ENCODE measurements around the gene CACNA2D2. TPM values are rescaled to one million over a fixed set of nuclear protein-coding genes. Genes with fewer than 3 reads are reported as not detected.
A peak's percentile ranks its signal among the peaks of the same experiment; 100 is the strongest.

Gene CACNA2D2
- total RNA-seq, 1 donor from 2014 or later, result 1.00 TPM

DNA sequence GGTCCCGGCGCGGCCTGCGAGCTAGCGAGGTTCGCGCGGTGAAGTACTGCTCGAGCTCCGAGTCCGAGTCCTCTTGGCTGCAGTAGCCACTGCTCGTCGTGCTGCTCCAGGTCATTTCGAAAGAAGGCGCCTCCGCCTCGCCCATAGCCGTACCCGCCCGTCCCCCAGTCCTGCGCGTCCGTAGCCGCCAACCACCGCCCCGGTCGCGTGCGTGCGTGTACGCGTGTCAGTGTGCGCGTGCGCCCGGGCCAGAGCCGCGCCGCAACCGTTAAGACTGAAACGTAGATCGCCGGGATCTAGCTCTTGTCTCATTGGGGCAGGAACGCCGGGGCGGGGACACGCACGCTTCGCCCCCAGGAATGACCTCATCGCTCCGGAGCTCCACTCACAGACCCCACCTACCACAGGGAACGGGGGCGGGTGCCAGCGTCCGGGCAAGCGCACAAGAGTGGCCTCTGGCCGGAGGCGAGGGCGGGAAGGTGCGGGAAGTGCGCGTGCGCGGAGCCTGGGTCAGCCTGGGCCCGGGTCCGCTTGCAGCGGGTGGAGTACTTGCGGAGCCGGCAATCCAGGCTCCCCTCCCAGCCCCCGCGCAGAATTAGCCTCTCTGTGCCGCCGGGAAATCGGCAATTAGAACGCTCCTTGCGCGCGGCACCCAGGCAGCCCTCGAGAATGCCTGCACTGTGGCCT lies 166.1 kb downstream of the CACNA2D2 start:
- Histone ChIP-seq H2AFZ (ENCODE audit: low read depth, low read length) (peak overlapping the region; percentile 83), H3K9ac (ENCODE audit: low read length) (peak overlapping the region; percentile 97), H3K36me3 (ENCODE audit: insufficient read depth, low read length) (no peaks in the 10 kb centered on the region), H3K4me3 (ENCODE audit: insufficient read depth, low read depth, low read length) (peak overlapping the region; percentile 92), H3K9me3 (ENCODE audit: insufficient read depth, low read depth, low read length) (no peaks in the 10 kb centered on the region), H4K20me1 (ENCODE audit: insufficient read depth, low read length) (peaks cover 41% of the 10 kb centered on the region), H3K27me3 (ENCODE audit: insufficient read depth, low read length) (no peaks in the 10 kb centered on the region), H3K4me2 (ENCODE audit: low read length) (peak overlapping the region; percentile 94), H3K27ac (ENCODE audit: low read depth, low read length) (peak overlapping the region; percentile 92), H3K4me1 (ENCODE audit: insufficient read depth, low read length) (peaks cover 40% of the 10 kb centered on the region), H3K79me2 (ENCODE audit: insufficient read depth, low read length) (peaks cover 47% of the 10 kb centered on the region)
- Mint-ChIP-seq H3K27ac (ENCODE audit: unreplicated experiment) (peak overlapping the region; percentile 97), H3K36me3 (ENCODE audit: low read depth, unreplicated experiment) (peaks cover 1% of the 10 kb centered on the region), H3K27me3 (ENCODE audit: low read depth, unreplicated experiment) (peaks cover 16% of the 10 kb centered on the region), H3K4me1 (ENCODE audit: low read depth, unreplicated experiment) (peaks cover 26% of the 10 kb centered on the region), H3K9me3 (ENCODE audit: unreplicated experiment) (peaks cover 4% of the 10 kb centered on the region), H3K4me3 (ENCODE audit: unreplicated experiment) (peak overlapping the region; percentile 94)
- FAIRE-seq, result peak; percentile 56
- peak; percentile 97 for DNase-seq (ENCODE audit: low read depth)
- TF ChIP-seq, protein P1, sequence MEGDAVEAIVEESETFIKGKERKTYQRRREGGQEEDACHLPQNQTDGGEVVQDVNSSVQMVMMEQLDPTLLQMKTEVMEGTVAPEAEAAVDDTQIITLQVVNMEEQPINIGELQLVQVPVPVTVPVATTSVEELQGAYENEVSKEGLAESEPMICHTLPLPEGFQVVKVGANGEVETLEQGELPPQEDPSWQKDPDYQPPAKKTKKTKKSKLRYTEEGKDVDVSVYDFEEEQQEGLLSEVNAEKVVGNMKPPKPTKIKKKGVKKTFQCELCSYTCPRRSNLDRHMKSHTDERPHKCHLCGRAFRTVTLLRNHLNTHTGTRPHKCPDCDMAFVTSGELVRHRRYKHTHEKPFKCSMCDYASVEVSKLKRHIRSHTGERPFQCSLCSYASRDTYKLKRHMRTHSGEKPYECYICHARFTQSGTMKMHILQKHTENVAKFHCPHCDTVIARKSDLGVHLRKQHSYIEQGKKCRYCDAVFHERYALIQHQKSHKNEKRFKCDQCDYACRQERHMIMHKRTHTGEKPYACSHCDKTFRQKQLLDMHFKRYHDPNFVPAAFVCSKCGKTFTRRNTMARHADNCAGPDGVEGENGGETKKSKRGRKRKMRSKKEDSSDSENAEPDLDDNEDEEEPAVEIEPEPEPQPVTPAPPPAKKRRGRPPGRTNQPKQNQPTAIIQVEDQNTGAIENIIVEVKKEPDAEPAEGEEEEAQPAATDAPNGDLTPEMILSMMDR (IDR thresholded peaks at IDR 0.05; ENCODE audit: insufficient read depth, low read depth, low read length), result no peak
- TF ChIP-seq EZH2 (IDR thresholded peaks at IDR 0.05; ENCODE audit: insufficient read depth, low read length), result no peak

- peak overlapping the region; percentile 97 for H3K27ac Mint-ChIP-seq (ENCODE audit: unreplicated experiment)
- H3K9me3 Mint-ChIP-seq (ENCODE audit: unreplicated experiment), result peaks cover 3% of the 10 kb centered on the region
- Histone ChIP-seq H3K9me3 (ENCODE audit: insufficient read depth, low read depth, low read length) (no peaks in the 10 kb centered on the region), H3K27me3 (ENCODE audit: insufficient read depth, low read length) (no peaks in the 10 kb centered on the region), H4K20me1 (ENCODE audit: insufficient read depth, low read length) (peaks cover 48% of the 10 kb centered on the region), H3K4me1 (ENCODE audit: insufficient read depth, low read length) (peaks cover 40% of the 10 kb centered on the region), H3K9ac (ENCODE audit: low read length) (peak overlapping the region; percentile 97), H3K27ac (ENCODE audit: low read depth, low read length) (peak overlapping the region; percentile 92), H3K36me3 (ENCODE audit: insufficient read depth, low read length) (peaks cover 6% of the 10 kb centered on the region), H2AFZ (ENCODE audit: low read depth, low read length) (peak overlapping the region; percentile 72), H3K79me2 (ENCODE audit: insufficient read depth, low read length) (peaks cover 54% of the 10 kb centered on the region), H3K4me3 (ENCODE audit: insufficient read depth, low read depth, low read length) (peak overlapping the region; percentile 92), H3K4me2 (ENCODE audit: low read length) (peak overlapping the region; percentile 94)
- H3K4me3 Mint-ChIP-seq (ENCODE audit: unreplicated experiment), result peak overlapping the region; percentile 97
- DNase-seq (ENCODE audit: low read depth) (no peak), FAIRE-seq (no peak)
- H3K4me1 Mint-ChIP-seq (ENCODE audit: low read depth, unreplicated experiment), result peaks cover 26% of the 10 kb centered on the region
- TF ChIP-seq, protein P1 (IDR thresholded peaks at IDR 0.05; ENCODE audit: insufficient read depth, low read depth, low read length), result no peak
- TF ChIP-seq EZH2 (IDR thresholded peaks at IDR 0.05; ENCODE audit: insufficient read depth, low read length), result no peak
- peaks cover 1% of the 10 kb centered on the region for H3K36me3 Mint-ChIP-seq (ENCODE audit: low read depth, unreplicated experiment)
- peaks cover 9% of the 10 kb centered on the region for H3K27me3 Mint-ChIP-seq (ENCODE audit: low read depth, unreplicated experiment)
Measured at GRCh38 chr3:50336452-50337174, 166.8 kb downstream of the CACNA2D2 start.
